NCI-H345 treated with DMSO at 0.1 percent for 48 hours (cell line): ENCODE data around the gene PARP12.

ENCODE experiments used
- DNase-seq: peaks from one replicate; lab custom pipeline; 2025; ENCODE audit not compliant: unreplicated experiment; lab: John Stamatoyannopoulos, UW

The PARP12 gene

GRCh38 chr7:140015471-140015970 lies 47.2 kb downstream of the PARP12 start:
- DNase-seq, result no peak

DNA sequence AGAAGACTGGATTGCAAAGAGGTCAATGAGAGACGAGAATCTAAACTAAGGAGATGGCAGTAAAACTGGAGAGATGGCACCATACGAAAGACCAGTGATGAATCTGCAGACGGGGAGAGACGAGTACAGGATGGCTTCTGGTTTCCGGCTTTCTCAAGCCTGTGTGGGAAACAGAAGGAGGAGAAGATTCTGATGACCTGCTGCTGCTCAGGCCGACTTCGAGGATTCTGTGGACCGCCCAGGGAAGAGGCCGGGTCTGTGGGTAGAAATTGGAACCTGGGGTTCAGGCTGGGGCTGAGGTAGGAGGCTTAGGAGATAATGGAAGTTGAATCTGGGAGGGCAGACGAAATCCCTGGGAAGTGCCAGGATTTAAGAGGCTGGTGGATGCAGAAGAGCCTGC lies 48.6 kb downstream of the PARP12 start:
- no peak for DNase-seq

DNA sequence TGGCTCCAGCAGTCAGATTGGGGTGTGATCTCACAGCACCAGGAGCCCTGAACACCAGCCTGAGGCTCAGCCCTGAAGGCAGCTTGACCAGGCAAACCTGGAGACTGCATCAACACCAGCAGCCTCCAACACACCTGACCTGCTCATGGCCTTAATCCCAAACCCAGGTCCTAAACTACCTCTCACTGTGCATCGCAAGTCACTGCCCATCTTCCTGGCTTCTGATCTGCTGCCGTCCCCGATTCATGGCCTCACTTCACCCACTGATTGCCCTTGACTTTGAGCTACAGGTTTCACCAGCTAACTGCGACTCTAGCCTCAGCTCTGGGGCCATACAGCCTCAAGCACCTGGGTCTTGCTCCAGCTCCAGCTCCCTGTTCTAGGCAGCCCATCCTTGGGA lies 49.1 kb downstream of the PARP12 start:
- DNase-seq, result no peak

DNA sequence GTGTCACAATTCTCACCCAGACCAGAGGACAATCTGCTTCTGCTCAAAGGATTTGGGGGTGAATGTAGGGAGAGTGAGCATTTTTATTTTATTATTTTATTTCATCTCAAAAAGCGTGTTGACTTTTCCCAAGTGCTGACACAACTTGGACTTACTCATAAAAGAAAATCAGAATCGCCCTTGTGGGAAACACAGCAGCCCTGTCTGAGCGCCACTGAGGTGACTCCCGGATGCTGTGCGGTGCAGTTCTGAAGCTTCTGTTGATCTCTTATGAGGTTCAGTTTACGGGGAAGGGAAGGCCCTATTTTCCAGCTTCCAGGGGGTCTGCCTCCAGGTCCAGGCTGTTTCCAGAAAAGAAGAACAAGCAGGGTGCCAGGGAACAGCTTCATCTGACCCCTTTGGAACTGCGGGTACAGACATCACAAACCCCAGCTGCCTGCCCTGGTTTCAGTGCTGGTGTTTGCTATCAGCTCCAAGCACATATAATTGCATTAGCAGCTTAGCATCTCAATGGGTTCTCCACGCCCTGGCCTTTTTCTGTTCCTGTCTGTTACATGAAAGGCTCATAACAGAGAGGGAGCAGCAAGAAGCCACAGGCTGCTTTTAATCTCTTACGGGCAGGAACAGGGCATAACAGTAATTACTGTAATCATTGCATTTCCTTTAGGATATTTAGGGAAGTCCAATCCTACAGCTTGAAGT lies 52.4 kb downstream of the PARP12 start:
- no peak for DNase-seq

- no peak for DNase-seq
These were observed 53.0 kb downstream of the PARP12 start for GRCh38 chr7:140009735-140010134.

- DNase-seq, result no peak
These were observed 53.8 kb downstream of the PARP12 start for GRCh38 chr7:140008755-140009610.

GRCh38 chr7:140007051-140007690 lies 55.6 kb downstream of the PARP12 start:
- no peak for DNase-seq

DNA sequence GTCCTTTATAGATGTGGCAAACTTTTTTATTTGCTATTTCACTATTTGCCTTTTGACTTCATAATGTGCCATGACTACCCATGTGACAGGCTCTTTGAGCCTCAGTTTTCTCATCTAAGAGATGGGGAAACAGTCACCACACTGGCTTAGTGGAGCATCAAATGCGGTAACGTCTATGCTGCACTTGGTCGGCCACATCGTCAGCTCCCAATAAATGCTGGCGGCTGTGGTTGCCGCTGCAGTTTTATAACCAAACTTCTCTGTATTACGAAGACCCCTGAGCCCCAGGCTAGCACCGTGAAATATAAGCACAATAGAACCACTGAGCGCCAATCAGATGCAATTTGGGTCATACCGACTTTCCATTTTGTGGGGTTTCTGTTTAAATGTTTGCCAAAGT lies 56.2 kb downstream of the PARP12 start:
- DNase-seq, result no peak

DNA sequence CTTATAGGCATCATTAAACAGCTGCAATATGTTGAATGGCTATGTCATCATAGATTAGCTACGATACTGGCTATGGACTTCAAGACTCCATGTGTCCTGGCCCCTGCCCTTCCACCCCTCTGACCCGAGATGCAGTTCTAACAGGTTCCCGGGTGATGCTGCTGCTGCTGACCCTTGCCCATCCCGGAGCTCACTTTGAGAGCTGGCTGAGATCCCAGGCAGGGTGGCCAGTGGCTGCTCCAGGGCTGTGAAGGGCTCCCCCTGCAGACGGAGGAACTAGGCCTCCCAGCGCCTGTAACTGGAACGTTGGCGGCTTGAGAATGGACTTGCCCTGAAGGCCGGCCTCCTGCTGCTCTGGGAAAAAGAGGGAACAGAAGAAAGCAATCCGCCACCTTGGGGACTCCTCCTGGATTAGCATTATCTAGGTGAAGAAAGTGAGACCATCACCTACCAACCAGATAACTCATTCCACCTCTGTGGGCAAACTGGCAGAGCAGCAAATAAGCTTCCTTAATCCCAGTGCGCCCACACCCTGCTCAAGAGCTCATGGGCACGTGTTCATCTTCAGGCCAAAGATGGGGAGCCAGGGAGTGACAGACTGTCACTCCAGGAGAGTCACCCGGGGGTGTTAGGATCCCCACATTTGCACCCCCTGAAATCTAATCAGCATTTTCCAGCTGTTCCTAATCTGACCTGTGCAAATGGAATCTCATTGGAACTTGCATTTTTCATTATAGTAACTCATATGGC lies 56.8 kb downstream of the PARP12 start:
- DNase-seq, result no peak

GRCh38 chr7:140005341-140005740 lies 57.4 kb downstream of the PARP12 start:
- no peak for DNase-seq

DNA sequence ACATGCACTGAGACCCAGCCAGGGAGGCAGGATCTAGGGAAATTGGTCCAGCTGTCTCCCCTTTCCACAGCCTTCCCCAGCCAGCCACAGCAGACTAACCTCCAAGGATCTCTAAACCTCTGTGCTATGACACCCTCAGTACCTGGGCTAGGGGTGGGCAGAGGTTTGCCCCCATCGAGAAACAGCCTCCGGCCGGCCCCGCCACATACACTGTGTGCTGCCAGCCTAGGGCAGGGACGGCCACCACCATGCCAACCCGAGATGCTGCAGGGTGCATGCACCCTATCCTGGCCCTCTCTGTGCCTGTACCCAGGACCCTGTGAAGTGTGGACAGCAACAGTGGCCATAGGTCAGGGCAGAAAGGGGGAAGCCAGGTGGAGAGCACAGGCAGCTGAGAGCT lies 58.1 kb downstream of the PARP12 start:
- no peak for DNase-seq

DNA sequence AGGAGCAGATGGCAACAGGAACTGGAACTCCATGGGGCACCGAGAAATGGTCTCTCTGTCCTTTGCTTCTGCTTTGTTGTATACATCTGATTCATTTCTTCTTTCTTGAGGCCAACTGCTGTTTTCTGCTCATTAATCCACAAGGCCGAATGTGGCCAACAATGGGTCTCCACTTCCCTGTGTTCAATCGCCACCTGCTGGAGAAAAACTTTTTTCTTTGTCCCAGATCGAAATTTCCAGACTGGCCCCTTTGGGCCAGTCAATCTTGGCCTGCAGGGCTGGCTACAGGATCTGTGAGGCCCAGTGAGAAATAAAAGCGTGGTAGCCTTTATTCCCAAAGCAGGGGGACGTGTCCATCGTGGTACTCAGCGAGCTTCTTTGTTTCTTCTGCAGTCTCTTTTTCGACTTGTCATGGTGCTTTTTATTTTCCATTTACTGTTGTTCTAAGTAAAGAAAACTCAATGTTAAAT lies 58.8 kb downstream of the PARP12 start:
- DNase-seq, result no peak

GRCh38 chr7:140000666-140001268 lies 62.0 kb downstream of the PARP12 start:
- no peak for DNase-seq

DNA sequence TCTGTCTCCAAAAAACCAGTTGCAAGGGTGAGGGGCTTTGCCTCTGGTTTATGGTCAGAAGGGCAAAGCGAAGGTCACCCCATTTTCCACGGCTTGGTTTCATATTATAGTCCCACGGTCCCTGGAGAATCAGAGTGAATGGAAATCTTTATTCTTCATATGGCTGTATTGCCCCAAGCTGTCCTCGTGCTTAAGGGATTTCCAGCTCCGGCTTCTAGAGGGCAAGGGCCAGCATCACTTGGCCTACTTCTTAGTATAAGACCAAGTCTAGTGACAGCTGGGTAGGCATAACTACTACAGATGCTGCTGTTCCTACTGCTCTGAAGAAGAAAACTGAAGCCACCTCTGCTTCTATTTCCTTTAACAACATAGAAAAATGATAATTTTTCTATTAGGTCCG lies 63.2 kb downstream of the PARP12 start:
- no peak for DNase-seq

GRCh38 chr7:139998572-139998971 lies 64.2 kb downstream of the PARP12 start:
- DNase-seq, result no peak

DNA sequence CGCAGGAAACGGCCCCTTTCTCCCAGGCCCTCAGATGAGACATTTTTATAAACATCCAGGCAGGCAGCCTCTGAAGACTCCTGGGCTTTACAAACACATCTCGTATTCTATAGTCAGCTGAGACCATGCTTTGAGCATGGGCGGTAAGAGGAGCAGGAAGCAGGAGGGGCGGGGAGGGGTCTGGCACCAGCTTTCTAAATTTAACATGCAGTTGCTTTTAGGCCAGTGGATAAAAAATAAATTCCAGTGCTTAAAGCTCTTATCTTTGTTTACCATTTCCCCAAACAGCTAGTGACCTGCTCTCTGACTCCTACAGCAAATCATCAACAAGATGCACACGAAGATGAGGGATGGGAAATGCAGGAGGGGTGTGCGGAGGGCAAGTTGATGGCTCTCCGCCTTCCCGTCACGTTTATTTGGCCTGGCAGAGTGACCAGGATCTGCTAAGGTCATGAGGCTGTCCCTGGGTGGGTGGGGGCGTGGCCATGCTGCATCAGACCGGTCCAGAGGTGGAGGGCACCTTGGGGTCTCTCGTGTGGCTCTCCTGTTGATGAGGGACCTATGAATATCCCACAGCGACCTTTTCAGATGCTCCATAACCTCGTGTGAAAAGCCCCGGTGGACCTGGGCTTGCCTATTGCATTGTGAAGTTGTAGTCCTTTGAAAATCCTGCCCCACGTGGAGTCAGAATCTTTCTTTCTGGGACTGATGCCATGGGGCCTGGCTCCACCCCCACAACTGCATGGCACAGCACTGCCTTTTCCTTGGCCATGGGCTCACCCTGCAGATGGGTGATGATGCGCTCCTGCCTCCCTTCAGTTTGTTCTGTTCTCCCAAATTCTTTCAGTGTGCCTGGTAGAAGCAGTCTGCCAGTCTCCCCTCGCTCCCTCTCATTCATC lies 67.5 kb downstream of the PARP12 start:
- no peak for DNase-seq

GRCh38 chr7:139994356-139994755 lies 68.4 kb downstream of the PARP12 start:
- DNase-seq, result no peak

DNA sequence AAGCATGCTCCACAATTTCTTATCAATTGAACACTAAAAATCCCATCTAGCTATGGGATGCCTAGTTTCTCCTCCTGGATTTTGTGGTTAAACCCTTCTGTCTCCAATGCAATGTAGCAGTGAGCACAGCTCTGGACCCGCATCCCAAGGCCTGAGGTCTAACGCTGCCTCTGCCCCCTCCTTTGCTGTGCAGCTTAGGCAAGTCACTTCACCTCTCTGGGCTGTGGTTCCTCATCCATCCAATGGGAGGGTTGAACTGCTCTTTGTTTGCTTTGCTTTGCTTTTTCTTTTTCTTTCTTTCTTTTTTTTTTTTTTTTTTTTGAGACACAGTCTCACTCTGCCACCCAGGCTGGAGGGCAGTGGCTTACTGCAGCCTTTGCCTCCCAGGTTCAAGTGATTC lies 69.2 kb downstream of the PARP12 start:
- no peak for DNase-seq

- no peak for DNase-seq
These were observed 69.6 kb downstream of the PARP12 start for GRCh38 chr7:139993169-139993568.
